SK-N-SH treated with all-trans-retinoic acid at 6 μM for 48 hours (cell line): ENCODE data around the gene CPEB3.

Source experiments
- ATAC-seq: fragments of 200-7000 bp; cut with Tn5 transposase; 3 replicates; pipeline ENCODE4 v1.9.1; 2020; ENCODE audit warnings: mild to moderate bottlenecking, moderate library complexity
- ARNTL ChIP-seq: fragments of 450-650 bp; formaldehyde crosslinking; IDR thresholded peaks from 2 replicates; pipeline ENCODE4 v1.5.0; 2020; ENCODE audit warnings: low read depth, mild to moderate bottlenecking, moderate library complexity, borderline replicate concordance
- BACH2 ChIP-seq: fragments of 250-450 bp; sonication (Bioruptor Pico); IDR thresholded peaks from 2 replicates; pipeline ENCODE4 v1.9.0; 2021; ENCODE audit warnings: mild to moderate bottlenecking, borderline replicate concordance
- CSDC2 ChIP-seq: fragments of 250-450 bp; sonication (Bioruptor Pico); IDR thresholded peaks from 2 replicates; pipeline ENCODE4 v1.5.0; 2020; ENCODE audit warnings: mild to moderate bottlenecking, moderate library complexity
- CSRNP3 ChIP-seq: fragments of 250-450 bp; sonication (Bioruptor Pico); IDR thresholded peaks from 2 replicates; pipeline ENCODE4 v1.5.1; 2021; ENCODE audit warnings: mild to moderate bottlenecking, moderate library complexity
- ESRRG ChIP-seq: fragments of 250-450 bp; sonication (Bioruptor Pico); IDR thresholded peaks from 2 replicates; pipeline ENCODE4 v1.6.1; 2021; ENCODE audit warnings: mild to moderate bottlenecking
- GLIS3 ChIP-seq: fragments of 250-450 bp; sonication (Bioruptor Pico); IDR thresholded peaks from 2 replicates; pipeline ENCODE4 v1.5.0; 2020; ENCODE audit warnings: mild to moderate bottlenecking, moderate library complexity
- ISL1 ChIP-seq: fragments of 250-450 bp; sonication (Bioruptor Pico); IDR thresholded peaks from 2 replicates; pipeline ENCODE4 v2.1.2; 2022; ENCODE audit warnings: mild to moderate bottlenecking, moderate library complexity
- OSR1 ChIP-seq: fragments of 250-450 bp; sonication (Bioruptor Pico); IDR thresholded peaks from 2 replicates; pipeline ENCODE4 v1.8.0; 2022; ENCODE audit warnings: moderate library complexity, mild to moderate bottlenecking, inconsistent platforms
- PPARA ChIP-seq: fragments of 250-450 bp; sonication (Bioruptor Pico); IDR thresholded peaks from 2 replicates; pipeline ENCODE4 v1.5.0; 2020; ENCODE audit warnings: mild to moderate bottlenecking, borderline replicate concordance
- RARB ChIP-seq: fragments of 250-450 bp; sonication (Bioruptor Pico); IDR thresholded peaks from 2 replicates; pipeline ENCODE4 v1.8.0; 2021; ENCODE audit warnings: mild to moderate bottlenecking, moderate library complexity
- SNAI2 ChIP-seq: fragments of 250-450 bp; sonication (Bioruptor Pico); IDR thresholded peaks from 2 replicates; pipeline ENCODE4 v1.5.0; 2020; ENCODE audit warnings: mild to moderate bottlenecking, moderate library complexity
- TCF4 ChIP-seq: fragments of 250-450 bp; sonication (Bioruptor Pico); IDR thresholded peaks from 2 replicates; pipeline ENCODE4 v1.8.0; 2021; ENCODE audit warnings: mild to moderate bottlenecking, moderate library complexity, borderline replicate concordance
- TOX ChIP-seq: fragments of 250-450 bp; sonication (Bioruptor Pico); IDR thresholded peaks from 2 replicates; pipeline ENCODE4 v1.8.0; 2021; ENCODE audit warnings: mild to moderate bottlenecking, moderate library complexity, borderline replicate concordance
- ZC3H10 ChIP-seq: fragments of 250-450 bp; sonication (Bioruptor Pico); IDR thresholded peaks from 2 replicates; pipeline ENCODE4 v1.5.1; 2021; ENCODE audit warnings: mild to moderate bottlenecking, moderate library complexity
- ZFP3 ChIP-seq: fragments of 250-450 bp; sonication (Bioruptor Pico); IDR thresholded peaks from 2 replicates; pipeline ENCODE4 v1.5.0; 2020; ENCODE audit warnings: mild to moderate bottlenecking, moderate library complexity
- ZFP30 ChIP-seq: fragments of 450-650 bp; formaldehyde crosslinking; IDR thresholded peaks from 2 replicates; pipeline ENCODE4 v1.5.0; 2022; ENCODE audit warnings: mild to moderate bottlenecking, moderate library complexity
- ZNF70 ChIP-seq: fragments of 450-650 bp; formaldehyde crosslinking; IDR thresholded peaks from 2 replicates; pipeline ENCODE4 v1.5.0; 2020; ENCODE audit warnings: mild to moderate bottlenecking, moderate library complexity
- ZNF8 ChIP-seq: fragments of 450-650 bp; formaldehyde crosslinking; IDR thresholded peaks from 2 replicates; pipeline ENCODE4 v1.5.0; 2020; ENCODE audit warnings: mild to moderate bottlenecking, moderate library complexity
- TF ChIP-seq, protein P1 (sequence below): fragments of 250-450 bp; sonication (Bioruptor Pico); IDR thresholded peaks from 2 replicates; pipeline ENCODE4 v1.5.1; 2020; ENCODE audit warnings: low read depth, mild to moderate bottlenecking, moderate library complexity
- TF ChIP-seq, protein P2 (sequence below): fragments of 250-450 bp; sonication (Bioruptor Pico); IDR thresholded peaks from 2 replicates; pipeline ENCODE4 v1.8.0; 2021; ENCODE audit warnings: low read depth, mild to moderate bottlenecking, moderate library complexity, borderline replicate concordance
- TF ChIP-seq, protein P3 (sequence below): fragments of 250-450 bp; sonication (Bioruptor Pico); IDR thresholded peaks from 2 replicates; pipeline ENCODE4 v1.8.0; 2020; ENCODE audit warnings: mild to moderate bottlenecking, moderate library complexity, borderline replicate concordance

Gene CPEB3

DNA sequence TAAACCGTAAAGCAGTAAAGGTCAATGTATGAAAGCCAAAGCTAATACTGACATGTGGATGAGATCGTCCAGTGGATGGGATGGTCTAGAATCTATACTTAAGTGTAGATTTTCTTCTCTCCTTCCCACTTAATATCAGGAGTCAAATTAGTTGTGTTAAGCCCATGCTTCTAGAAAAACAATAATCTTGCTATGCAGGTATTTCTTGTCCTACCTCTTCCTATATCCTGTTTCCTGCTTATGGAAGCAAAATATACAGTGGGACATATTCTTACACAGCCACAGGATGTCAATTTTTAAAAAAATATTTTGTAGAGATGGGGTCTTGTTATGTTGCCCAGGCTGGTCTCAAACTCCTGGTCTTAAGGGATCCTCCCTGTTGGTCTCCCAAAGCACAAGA is 27.5 kb downstream of the CPEB3 start:
- ATAC-seq, result no peak
- TF ChIP-seq ARNTL (CRISPR knock-in tag), result no peak
- no peak for TF ChIP-seq ZFP30 (CRISPR knock-in tag)
- TF ChIP-seq ZFP3 (CRISPR knock-in tag), result no peak
- no peak for TF ChIP-seq TCF4
- TF ChIP-seq CSRNP3, result no peak

- no peak for TF ChIP-seq ISL1 (CRISPR knock-in tag)
- TF ChIP-seq SNAI2 (CRISPR knock-in tag), result no peak
- no peak for TF ChIP-seq ESRRG
- no peak for TF ChIP-seq GLIS3 (CRISPR knock-in tag)
- TF ChIP-seq RARB (CRISPR knock-in tag), result no peak
- TF ChIP-seq, protein P1, sequence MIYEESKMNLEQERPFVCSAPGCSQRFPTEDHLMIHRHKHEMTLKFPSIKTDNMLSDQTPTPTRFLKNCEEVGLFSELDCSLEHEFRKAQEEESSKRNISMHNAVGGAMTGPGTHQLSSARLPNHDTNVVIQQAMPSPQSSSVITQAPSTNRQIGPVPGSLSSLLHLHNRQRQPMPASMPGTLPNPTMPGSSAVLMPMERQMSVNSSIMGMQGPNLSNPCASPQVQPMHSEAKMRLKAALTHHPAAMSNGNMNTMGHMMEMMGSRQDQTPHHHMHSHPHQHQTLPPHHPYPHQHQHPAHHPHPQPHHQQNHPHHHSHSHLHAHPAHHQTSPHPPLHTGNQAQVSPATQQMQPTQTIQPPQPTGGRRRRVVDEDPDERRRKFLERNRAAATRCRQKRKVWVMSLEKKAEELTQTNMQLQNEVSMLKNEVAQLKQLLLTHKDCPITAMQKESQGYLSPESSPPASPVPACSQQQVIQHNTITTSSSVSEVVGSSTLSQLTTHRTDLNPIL (CRISPR knock-in tag), result no peak
- TF ChIP-seq CSRNP3, result no peak
- TF ChIP-seq ARNTL (CRISPR knock-in tag), result no peak
- no peak for TF ChIP-seq BACH2 (CRISPR knock-in tag)
- no peak for TF ChIP-seq ZC3H10
- TF ChIP-seq ZFP30 (CRISPR knock-in tag), result no peak
- TF ChIP-seq, protein P2, sequence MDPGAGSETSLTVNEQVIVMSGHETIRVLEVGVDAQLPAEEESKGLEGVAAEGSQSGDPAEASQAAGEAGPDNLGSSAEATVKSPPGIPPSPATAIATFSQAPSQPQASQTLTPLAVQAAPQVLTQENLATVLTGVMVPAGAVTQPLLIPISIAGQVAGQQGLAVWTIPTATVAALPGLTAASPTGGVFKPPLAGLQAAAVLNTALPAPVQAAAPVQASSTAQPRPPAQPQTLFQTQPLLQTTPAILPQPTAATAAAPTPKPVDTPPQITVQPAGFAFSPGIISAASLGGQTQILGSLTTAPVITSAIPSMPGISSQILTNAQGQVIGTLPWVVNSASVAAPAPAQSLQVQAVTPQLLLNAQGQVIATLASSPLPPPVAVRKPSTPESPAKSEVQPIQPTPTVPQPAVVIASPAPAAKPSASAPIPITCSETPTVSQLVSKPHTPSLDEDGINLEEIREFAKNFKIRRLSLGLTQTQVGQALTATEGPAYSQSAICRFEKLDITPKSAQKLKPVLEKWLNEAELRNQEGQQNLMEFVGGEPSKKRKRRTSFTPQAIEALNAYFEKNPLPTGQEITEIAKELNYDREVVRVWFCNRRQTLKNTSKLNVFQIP, result no peak
- TF ChIP-seq ZFP3 (CRISPR knock-in tag), result no peak
- no peak for TF ChIP-seq ZNF8
- TF ChIP-seq TCF4, result no peak
- no peak for TF ChIP-seq TOX (CRISPR knock-in tag)
- TF ChIP-seq OSR1, result no peak
- no peak for ATAC-seq
Observed at GRCh38 chr10:92248566-92248965, 42.3 kb downstream of the CPEB3 start.

DNA sequence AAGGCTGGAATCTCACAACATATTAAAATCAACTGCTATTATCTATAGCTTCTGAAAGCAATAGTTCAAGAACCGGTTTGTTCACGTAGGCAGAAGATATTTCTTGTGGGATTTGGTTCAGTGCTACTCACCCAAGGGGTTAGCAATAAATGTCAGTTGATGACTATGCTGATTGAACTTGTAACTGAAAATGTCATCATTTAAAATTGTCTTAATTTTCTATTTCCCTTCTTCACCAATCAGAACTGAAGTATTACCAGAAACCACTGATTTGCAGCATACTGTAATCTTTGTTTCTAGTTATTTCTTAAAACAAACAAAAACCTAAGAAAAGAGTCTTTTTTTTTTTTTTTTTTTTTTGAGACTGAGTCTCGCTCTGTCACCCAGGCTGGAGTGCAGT is 46.1 kb downstream of the CPEB3 start:
- TF ChIP-seq ZNF70 (CRISPR knock-in tag) (no peak), ESRRG (no peak), PPARA (no peak), ZNF8 (no peak), OSR1 (no peak), ARNTL (CRISPR knock-in tag) (no peak), ZFP3 (CRISPR knock-in tag) (no peak), ZC3H10 (no peak), CSDC2 (no peak), GLIS3 (CRISPR knock-in tag) (no peak), SNAI2 (CRISPR knock-in tag) (no peak)
- TF ChIP-seq, protein P1 (CRISPR knock-in tag), result no peak
- TF ChIP-seq, all 23 proteins: peak for 0
- no peak for ATAC-seq

DNA sequence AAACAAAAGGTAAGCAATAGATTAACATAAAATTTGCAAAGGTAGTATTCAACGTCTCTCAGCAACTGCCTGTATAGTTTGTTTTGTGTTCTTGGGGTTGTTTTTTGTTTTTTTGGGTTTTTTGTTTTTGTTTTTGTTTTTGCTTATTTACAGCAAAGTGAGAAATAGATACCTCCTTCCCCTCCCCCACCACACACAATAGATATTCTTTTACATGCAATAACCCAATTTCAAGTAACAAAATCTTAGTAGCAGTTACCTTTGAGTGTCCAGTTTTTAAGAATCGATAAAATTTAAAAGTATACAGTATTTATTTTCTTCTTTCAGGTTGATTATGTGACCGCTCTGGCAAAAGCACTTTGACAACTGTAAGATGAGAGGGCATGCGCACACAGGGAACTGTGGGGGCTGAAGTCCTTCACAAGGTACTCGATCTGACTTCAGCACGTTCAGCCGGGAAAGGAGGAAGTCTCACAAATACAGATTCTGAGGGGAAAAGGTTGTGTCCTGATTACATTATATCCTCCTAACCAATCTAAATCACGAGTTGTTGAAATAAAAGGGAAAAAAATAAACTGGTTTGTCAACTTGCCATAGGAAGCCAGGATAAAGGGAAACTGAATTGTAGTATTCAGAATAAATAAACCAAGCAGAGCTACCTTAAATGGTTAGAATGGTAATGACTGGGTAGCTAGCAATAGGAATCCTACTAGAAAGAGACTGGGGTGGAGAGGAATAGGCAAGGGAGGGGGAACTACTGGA is 47.8 kb downstream of the CPEB3 start:
- ATAC-seq, result peak; percentile 82
- TF ChIP-seq ZC3H10 (no peak), ZNF8 (no peak), ZNF70 (CRISPR knock-in tag) (no peak), ISL1 (CRISPR knock-in tag) (no peak), CSRNP3 (no peak), ARNTL (CRISPR knock-in tag) (no peak), ZFP30 (CRISPR knock-in tag) (no peak), TOX (CRISPR knock-in tag) (no peak), PPARA (no peak), SNAI2 (CRISPR knock-in tag) (no peak), ESRRG (no peak), OSR1 (no peak)
- TF ChIP-seq, protein P3, sequence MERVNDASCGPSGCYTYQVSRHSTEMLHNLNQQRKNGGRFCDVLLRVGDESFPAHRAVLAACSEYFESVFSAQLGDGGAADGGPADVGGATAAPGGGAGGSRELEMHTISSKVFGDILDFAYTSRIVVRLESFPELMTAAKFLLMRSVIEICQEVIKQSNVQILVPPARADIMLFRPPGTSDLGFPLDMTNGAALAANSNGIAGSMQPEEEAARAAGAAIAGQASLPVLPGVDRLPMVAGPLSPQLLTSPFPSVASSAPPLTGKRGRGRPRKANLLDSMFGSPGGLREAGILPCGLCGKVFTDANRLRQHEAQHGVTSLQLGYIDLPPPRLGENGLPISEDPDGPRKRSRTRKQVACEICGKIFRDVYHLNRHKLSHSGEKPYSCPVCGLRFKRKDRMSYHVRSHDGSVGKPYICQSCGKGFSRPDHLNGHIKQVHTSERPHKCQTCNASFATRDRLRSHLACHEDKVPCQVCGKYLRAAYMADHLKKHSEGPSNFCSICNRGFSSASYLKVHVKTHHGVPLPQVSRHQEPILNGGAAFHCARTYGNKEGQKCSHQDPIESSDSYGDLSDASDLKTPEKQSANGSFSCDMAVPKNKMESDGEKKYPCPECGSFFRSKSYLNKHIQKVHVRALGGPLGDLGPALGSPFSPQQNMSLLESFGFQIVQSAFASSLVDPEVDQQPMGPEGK (CRISPR knock-in tag), result no peak
- TF ChIP-seq, protein P1 (CRISPR knock-in tag), result no peak
